Measurements from ENCODE around the gene ABCD3. TPM values are rescaled to one million over a fixed set of nuclear protein-coding genes. Genes with fewer than 3 reads are reported as not detected.
A peak's percentile ranks its signal among the peaks of the same experiment; 100 is the strongest.

ABCD3 gene
- total and polyA plus RNA-seq, 2 of the 13 experiments (the other 11 are each of a cell fraction or from before 2014, with no cell fraction given), result 27.5 to 166 TPM

GRCh38 chr1:94383966-94384408 lies 34.2 kb upstream of the ABCD3 start (continued):
- TF ChIP-seq ZBTB1 (CRISPR knock-in tag; IDR thresholded peaks at IDR 0.05; ENCODE audit: borderline replicate concordance), result no peak
- TF ChIP-seq TFE3 (CRISPR knock-in tag; IDR thresholded peaks at IDR 0.05), result no peak; the same call in 1 of the 2 replicates
- TF ChIP-seq ZNF432 (CRISPR knock-in tag; IDR thresholded peaks at IDR 0.05; ENCODE audit: borderline replicate concordance), result no peak
- peak; percentile 84; the same call in 1 of the 2 replicates for TF ChIP-seq ZNF609 (CRISPR knock-in tag; IDR thresholded peaks at IDR 0.05; ENCODE audit: borderline replicate concordance)
- peak; percentile 96 for TF ChIP-seq HNF4G (IDR thresholded peaks at IDR 0.05; ENCODE audit: borderline replicate concordance, low read depth, low read length)
- TF ChIP-seq HNF4G (CRISPR knock-in tag; IDR thresholded peaks at IDR 0.05; ENCODE audit: borderline replicate concordance, low read depth), result peak; percentile 79; the same call in 1 of the 2 replicates
- TF ChIP-seq MAF1 (CRISPR knock-in tag; IDR thresholded peaks at IDR 0.05; ENCODE audit: borderline replicate concordance), result no peak
- TF ChIP-seq ZNF709 (CRISPR knock-in tag; IDR thresholded peaks at IDR 0.05), result no peak
- no peak for TF ChIP-seq RELA (CRISPR knock-in tag; IDR thresholded peaks at IDR 0.05)

Data from HepG2 (cell line).